ENCODE results near the gene OPCML.

The OPCML gene

DNA sequence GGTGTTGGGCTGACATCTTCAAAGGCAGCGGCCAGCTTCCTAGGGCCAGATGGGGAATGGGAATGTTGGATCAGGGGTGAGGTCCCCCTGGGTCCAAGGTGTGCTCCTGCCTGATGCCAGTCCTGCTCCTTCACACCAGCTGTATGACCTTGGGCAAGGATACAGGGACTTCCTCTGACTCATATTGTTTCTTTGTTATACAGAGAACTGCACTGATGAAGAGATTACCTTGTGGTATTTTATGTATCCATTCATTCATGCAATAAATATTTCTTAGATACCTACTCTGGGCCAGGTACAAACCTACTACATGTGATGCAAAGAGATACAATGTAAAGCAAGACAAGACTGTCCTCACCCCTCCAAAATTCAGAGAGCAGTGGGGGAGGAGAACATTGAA is 3.9 kb upstream of the OPCML start:
- no peak for DNase-seq

DNA sequence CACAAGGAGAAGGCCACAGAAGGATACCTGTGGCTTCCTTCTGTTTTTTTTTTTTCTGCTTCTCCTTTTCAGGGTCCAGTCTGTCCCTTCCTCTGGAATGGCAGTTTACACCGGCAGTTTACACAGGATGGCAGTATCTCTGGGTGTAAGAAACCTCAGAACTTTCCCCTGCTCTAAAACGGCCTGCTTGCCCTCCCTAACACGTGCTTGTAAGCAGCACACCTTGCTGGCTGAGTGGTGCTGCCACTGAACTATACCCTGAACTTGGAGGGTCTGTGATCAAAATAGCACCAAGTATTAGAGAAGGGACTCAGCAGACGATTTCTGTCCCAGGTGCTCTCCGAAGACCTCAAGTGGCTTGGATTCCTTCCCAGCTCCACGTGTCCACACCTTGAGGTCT is 904 bp upstream of the OPCML start:
- DNase-seq: no peak

DNA sequence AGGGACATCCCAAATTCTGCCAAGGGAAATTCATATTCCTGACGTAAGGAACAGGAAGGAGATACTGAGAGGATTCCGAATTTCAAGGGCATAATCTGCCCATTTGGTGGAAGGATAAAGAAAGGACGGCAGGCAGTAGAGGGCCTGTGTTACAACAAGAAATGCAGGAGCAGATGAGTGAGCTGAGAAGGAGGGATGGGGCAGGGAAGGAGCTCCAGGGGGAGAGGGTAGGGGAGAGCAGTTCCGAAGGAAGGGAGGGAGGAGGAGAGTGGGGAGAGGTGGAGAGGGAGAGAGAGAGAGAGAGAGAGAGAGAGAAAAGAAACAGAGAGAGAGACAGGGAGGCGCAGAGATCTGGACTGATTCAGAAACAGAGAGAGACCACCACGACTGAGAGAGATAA is 843 bp downstream of the OPCML start:
- no peak for DNase-seq

DNA sequence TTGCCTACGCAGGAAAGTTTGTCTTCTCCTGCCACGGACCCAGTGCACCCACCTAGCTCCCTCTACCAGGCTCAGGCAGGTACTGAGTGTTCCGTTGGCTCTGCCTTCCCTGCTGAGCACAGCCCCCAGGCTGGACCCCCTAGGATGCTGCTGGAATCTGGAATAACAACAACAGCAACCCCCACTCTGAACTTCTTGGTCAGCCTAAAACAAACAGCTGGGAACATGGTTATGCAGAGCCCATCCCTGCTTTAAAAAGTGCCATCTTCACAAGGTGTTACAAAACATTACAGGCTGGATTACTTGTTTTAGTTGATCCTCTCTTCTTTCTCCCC is 1.8 kb downstream of the OPCML start:
- DNase-seq: no peak

DNA sequence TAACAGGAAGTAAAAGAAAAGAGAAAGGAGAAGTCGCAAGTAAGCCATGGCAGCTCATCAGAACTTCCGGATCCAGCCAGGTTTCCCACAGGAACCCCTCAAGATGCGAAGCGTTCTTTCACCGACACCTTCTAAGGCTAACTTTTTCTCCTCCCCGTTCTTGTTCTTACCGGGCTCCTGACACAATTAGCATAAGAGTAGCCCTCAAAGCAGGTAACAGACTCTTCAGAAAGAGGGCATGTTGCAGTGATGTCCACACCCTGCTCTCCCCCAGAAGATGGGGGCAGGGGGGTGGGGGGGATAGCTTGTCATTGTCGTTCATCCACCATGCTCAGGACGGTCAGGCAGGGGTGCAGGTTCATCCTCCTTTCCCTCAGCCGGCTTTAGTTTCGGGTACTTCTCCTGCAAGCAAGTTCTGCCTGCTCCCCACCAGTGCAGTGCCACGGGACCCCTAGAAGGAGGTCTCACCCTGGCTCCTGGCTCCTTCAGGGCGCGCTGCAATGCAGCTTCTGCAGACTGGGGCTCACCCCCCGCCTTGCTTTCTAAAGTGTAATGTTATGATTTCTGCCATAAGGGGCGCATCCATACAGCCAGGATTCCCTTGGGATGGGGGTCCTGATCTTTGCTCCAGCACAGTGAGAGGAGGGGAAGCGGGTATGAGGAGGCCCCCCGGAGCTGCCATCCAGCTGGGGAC is 2.3 kb downstream of the OPCML start:
- DNase-seq: no peak

DNA sequence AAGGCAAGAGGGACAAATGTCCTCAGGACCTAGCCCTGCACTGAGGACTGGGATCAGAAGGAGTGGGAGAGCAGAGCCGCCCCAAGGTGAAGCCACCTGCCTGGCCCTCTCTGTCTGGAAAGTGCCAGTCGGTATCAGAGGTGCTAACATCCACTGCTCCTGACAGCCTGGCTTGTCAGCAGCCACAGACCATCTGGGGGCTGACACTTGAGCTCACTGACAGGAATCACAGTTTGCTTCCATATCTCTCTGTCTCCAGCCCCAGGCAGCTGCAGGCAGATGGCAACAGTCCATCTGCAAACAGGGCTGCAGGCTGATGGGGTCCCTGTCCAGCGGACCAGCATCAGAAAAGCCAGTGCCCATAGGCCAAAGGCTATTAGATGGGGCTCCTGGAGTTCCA is 5.5 kb downstream of the OPCML start:
- DNase-seq: no peak

DNA sequence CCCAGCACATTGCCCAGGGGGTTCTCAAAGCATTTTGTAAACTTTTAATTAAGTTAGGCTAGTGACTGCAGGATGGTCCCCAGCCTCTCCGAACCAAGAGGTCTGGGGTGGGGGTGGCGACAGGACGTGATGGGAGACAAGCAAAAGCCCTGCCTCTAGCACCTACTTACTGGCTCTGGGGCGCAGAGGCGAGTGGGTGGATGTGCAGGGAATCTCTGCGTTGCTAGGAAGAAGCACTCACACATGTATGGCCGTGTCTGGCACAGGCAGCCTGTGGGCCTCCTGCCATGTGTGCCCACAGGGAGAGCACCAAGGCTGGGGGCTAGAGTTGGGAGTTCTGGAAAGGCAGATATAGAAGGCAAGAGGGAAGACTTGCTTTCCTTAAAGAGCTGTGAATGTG is 6.3 kb downstream of the OPCML start:
- no peak for DNase-seq

DNA sequence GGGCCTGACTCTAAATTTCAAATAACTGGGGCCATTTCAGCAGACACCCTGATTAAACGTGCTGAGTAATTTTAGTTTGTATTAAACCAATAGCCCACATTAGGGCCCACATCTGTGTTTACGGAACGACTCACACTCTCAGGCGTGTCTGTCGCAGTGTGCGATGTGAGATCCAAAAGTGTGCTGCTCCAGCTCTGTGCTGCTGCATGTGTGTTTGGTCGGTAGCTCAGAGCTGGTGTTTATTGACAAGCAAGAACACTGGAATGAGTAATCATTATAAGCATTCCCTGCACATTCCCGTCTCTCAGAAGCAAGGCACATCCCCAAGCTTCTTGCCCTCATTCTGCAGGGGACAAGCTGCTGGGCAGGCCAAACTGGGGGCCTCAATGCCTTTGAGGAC is 7.8 kb downstream of the OPCML start:
- no peak for DNase-seq

DNA sequence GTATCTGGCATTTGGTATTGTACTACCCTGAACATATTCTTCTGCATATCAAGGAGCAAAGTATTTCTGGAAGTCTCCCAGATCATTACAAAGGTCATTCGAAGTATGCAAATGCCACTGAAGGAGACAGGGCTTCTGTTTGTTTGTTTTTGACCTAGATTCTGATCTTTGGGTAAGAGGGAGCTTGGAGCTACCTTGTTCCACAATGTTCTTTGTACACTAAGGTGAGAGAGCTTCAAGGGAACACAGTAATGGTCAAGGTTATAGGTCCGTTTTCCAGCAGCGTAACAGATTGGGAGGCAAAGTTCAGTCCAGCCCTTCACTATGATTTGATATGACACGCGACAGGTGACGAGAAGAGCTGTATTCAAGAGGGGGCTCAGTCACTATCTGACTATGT is 10.0 kb downstream of the OPCML start:
- no peak for DNase-seq

DNA sequence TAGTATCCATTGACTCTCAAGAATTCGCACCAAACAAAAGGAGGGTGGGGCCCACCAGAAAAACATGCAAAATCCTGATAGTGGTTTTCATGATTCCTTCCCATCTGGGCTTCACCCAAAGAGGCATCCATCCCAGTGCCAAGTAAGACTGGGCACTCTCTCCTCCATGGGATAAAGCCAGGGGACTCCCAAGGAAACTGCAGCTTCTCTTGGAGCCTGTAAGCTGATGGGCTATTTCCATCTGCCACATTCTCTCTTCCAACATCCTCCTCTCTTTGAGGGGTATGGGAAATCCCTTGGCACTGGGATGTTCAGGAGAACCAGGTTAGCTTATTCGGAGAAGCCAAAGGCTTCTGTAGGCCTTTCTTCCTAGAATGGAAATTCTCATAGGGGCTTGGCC is 10.8 kb downstream of the OPCML start:
- no peak for DNase-seq

DNA sequence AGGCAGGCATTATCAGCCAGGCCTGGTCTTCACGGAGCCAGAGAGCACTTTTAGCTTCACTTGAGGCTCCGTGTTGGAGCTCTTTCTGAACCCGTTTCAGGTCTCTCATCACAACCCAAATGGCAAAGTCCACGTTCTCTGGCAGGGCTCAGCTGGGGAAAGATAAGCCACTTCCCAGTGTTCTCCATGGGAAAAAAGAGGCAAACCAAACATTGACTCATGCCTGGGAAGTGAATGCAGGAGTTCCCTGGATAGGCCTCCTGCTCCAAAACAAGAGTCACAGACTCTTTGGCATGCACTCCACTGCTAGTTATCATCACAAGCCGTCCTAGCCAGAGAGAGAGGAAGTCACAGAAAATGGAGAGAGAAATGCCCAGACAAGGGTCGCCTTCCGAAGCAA is 11.6 kb downstream of the OPCML start:
- no peak for DNase-seq

DNA sequence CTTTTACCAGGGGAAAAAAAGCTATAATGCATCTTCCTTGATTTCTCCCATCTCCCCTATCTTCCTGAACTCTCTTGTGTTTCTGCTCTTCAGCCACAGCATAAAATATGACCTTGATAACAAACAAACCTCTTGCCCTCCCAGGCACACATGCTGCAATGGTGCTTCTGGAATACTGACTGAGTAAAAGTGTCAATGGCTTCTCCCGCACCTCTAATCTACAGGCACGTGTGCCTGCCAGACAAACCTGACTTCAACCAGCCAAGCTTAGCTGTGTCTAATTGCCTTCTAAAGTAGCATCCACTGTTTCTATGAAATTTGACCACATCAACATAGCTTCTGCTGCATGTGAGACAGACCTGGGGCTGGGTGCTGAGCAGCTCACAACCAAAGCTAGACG is 12.7 kb downstream of the OPCML start:
- no peak for DNase-seq

DNA sequence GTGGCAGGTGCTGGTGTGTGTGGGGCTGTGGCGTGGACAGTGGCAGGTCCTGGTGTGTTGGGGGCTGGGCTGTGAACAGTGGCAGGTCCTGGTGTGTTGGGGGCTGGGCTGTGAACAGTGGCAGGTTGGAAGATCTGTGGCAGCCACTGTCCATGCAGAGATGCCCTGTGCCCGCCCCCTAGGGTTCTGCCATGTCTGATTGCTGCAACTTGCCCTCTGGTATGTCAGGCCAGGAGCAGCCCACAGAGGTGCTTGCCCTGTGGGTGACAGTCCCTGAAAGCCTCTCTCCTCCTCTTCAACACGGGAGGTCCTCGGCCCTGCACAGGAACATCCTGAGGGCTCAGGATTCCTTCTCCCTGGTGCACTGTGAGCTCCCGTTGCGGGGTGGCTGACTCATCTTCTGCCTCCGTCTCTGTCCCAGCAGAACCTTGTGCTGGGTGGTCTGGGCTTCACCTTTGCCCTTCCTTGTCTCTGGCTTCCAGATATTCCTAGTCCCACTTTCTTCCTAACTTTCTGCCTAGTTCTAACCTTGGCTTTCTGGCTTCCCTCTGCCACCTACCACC is 13.5 kb downstream of the OPCML start:
- no peak for DNase-seq

DNA sequence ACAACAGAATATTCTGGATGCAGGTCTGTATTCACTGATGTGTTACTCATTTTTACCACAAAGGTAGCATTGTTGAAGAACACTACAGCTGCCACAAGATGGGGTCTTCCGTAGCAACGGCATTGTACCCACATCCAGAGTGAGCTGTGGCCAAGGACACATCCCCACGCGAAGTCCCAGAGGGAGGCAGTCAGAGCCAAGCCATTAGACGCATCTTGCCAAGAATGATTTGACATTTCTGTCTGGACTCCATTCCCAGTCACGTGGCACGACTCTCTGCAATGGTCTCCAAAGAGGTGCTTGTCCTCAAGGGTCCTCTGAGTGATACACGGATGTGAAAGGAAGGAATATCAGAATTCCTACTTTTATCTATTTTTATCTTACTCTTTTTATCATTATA is 15.5 kb downstream of the OPCML start:
- DNase-seq: no peak

DNA sequence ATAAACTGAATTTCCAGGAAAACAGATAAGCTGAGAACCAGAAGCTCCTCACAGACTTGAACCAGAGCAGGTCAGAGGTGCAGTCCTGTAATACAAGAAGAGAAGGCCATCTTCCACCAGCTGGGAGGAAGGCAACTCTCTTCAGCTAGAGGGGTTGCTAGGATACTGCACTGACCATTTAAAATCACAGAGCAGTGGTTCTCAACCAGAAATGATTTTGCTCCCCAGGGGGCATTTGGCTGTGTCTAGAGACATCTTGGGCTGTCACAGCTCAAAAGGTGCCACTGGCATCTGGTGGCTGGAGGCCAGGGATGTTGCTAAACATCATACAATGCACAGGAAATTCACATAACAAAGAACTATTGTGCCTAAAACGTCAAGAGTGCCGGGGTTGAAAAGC is 17.2 kb downstream of the OPCML start:
- no peak for DNase-seq

DNA sequence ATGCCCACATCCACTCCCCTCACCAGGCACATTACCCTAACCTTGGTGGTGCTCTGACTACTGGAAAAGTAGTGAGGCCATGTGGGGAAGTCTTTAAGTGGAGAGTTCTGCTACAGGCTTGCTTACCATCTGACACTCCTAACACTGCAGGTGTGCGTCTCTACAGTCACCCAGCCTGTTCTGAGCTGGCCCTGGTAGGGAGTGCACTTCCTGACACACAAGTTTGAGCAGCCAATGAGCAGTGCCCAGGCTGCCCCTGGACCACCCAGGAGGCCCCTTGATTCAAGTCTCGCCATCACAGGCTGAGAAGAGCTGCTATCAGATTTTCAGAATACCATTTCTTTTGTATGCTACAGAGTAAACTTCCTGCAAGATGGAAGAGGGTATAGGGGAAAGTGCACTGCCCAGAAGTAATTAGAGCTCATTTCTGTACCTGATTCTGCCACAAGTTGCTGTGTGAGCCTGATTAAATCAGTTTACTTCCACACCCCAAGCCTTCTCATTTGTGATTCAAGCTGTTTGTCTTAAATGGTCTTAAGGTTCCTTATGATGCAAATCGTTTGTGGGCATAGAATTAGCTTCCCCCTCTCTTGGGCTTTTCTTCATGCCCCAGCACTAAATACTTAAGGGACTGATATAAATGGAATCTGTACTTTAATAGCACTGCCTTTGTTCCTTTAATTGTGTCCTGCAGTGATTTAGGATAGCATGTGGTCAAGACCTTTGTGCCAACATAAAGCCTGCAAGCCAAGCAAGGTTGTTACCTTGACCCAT is 22.2 kb downstream of the OPCML start:
- no peak for DNase-seq

DNA sequence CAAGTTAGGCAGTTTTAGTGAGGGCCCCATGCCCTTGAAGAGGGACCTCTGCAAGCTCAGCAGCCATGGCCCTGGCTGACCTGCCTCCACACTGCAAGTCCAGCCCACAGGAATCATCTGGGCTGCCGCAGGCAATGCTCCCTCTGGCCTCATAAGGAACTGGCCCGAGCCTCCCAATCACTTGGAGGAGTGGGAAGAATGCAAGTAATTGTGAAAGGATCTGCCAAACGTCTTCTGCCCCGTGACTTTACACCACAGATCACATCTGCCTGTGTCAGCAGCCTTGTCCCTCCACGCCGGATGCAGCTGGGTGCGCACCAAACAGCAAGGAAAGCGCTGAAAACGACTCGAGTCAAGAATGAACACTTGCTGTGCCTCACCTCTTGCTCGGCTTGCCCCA is 23.8 kb downstream of the OPCML start:
- no peak for DNase-seq

DNA sequence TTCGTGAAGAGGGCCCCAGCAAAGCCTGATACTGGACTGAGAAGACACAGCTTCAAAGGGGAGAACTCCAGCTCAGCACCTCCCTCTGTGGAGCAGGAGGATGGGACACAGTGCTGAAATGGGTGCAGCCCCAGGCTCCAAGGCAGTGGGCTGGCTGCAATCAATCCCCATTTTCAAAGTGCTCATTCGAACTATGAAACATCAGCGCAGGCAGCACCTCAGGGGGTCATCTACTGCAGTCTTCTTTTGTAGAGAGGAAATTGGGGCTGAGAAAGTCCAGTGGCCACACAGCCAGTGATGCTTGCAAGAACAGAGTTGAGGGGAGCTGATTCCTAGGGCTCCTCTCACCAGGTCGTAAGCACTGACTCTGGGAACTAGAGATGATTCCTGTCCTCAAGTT is 25.1 kb downstream of the OPCML start:
- no peak for DNase-seq

DNA sequence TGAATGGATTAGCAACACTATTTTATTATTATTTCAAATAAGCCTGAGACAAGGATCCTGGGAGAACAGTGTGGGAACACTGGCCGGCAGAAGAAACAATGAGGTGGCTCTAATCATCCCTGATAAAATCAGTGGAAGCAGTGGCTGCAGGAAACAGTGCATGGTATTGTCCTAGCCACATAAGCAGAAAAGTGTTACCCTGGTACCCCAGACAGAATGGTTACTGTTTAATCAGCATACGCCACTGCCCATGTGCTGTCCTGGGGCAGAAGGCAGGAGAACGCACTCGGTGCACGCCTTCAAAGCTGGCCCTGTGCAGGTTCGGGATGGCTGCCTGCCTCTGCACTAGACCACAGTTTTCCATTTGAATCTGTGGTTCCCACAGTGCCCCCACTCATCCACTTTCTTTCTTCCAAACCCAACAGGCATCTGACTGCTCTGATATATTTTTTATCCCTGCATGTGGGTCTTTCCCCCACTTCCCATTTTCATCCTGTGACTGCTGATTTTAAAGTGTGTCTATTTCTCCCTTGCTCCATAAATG is 25.7 kb downstream of the OPCML start:
- DNase-seq: no peak

DNA sequence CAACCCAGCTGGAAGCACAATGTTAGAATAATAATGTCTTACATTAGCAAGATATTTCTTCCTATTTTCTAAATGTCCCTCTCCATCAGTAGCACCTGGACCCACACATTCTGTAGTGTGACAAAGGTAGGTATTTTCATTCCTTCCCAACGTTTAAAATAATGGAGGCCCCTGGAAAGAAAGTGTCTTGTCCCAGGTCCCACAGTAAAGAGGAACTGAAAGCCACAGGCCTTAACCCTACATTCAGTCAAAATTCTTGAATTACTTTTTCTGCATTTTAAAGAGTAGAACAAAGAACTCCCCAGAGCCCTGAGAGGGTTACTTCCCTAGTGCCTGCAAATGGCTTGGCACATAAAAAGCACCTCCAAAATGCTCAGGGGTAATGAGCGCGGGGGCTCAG is 26.3 kb downstream of the OPCML start:
- DNase-seq: no peak

DNA sequence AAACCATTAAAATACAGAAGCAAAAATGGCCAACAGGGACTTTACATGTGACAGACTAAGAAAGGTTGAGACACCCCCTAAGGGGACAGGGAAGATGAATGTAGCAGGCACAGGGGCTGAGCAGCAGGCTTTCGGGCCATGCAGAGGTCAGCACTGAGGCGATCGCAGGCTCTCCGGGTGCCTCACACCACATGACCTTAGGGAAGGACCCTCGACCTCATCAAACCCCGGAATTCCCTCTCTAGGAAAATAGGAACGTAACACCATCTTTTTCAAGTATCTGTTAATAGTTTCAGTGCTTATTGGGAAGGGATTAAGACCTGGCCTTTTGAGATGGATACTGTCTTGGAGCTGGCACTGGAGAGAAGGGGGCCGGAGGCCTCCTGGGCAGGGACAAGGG is 27.4 kb downstream of the OPCML start:
- no peak for DNase-seq

DNA sequence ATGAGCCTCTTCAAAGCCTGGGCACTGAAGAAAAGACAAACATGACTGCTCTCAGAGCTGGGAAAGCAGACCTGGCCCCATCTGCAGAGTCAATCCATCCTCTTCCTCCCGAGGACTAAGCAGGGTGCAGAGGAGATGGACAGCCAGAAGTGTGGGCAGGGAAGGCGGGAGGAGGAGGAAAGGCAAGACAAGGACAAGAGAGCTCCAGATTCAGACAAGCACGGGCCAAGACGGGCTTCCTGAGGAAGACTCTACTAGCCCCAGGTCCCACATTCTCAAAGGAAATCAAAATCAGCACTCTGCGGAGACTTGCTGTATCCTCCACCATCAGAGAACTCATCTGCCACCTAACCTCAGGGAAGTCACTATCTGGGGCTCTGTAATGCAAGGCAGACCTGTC is 28.5 kb downstream of the OPCML start:
- DNase-seq: no peak

DNA sequence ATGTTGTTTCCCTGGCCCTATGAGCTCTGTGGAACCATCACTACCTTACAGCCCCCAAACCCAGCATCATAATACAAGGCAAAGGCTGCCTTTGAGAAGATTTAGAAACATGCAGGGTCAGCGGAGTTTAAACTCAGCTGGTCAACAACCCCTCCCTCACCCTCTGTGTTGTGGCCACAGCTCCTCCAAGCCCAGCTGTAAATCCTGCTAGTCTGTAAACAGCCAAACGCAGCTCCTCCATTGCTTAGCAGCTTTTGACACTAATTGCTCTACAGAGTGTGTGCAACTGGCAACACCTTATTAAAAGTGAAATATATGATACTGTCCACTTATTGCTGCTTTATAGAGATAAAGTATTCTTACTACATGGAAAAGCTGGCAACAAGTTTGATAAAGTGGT is 29.1 kb downstream of the OPCML start:
- no peak for DNase-seq

Data from central memory CD4-positive, alpha-beta T cell (primary cell).